Measurements from ENCODE around the gene CYP3A5.

The CYP3A5 gene

DNA sequence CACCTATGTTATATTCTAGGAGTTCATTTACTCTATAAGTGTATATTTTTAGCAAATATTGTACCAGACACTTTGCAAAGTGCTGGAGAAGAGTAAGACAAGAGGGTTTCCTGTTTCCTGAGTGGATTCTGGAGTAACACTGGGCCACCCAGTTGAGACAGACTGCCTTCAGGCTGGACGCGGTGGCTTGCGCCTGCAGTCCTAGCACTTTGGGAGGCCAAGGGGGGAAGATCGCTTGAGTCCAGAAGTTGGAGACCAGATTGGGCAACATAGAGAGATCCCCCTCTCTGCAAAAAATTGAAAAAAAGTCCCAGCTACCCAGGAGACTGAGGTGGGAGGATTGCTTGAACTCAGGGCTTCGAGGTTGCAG, 63.8 kb downstream of the CYP3A5 start:
- DNase-seq (ENCODE audit: low read depth), result no peak

DNA sequence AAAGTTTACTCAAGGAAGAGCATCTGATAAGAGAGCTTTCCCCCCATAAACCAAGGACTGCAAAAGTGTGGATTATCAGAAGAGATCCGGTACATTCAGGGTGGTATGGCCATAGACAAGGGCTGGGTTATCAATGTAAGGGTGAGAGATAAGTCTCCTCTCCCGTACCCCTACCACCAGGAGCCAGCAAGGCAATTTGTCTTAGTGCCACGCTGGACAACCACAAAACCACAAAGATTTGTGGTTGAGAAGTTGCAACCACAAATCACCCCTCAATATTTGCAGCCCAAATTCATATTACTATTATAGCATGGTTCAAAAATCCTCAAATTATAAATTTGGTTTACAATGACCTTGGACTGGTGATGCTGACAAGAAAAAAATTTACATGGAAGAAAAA, 65.3 kb downstream of the CYP3A5 start:
- DNase-seq (ENCODE audit: low read depth), result no peak

DNA sequence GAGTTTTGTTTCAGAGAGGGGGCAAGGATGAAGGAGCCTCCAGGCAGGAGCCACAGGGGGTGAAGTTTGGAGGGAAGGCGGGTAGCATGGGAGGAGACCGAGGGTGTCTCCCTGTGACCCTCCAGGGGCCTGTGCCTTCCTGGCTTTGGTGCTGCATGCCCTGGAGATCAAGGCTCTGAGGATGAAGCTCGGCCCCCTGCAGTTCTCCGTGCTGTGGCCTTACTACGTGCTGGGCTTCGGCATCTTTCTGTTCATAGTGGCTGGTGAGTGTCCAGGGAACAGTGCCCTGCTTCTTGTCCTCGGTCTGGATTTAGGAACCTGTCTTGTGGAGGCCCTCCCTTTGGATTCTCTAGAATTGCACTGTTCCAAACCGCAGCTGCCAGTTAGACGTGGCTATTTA, 72.2 kb downstream of the CYP3A5 start:
- DNase-seq (ENCODE audit: low read depth), result no peak

DNA sequence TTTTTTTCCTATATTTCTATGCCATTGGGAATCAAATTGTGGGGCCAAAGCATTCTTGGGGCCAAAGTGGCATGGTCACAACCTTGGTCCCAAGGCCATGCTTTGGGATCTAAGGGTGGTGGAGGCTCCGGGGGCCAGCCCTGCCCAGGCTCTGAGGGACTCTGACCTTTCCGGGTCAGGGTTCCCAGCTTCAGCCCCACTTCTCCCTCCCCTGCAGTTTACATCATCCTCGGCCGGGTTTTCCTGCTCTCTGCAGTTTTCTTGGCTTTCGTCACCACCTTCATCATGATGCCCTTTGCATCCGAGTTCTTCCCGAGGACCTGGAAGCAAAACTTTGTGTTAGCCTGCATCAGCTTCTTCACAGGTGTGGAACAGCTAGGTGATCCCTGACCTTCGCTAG, 73.3 kb downstream of the CYP3A5 start:
- DNase-seq (ENCODE audit: low read depth), result no peak

DNA sequence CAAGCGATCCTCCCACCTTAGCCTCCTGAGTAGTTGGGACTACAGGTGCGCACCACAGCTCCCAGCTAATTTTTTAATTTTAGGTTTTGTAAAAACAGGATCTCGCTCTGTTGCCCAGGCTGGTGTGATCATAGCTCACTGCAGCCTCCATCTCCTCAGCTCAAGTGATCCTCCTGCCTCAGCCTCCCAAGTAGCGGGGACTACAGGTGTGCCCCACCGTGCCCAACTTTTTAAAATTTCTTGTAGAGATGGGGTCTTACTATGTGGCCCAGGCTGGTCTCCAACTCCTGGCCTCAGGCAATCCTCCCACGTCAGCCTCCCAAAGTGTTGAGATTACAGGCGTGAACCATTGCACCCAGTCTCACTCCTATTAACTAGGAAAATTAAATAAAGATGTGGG, 74.3 kb downstream of the CYP3A5 start:
- DNase-seq (ENCODE audit: low read depth), result no peak

DNA sequence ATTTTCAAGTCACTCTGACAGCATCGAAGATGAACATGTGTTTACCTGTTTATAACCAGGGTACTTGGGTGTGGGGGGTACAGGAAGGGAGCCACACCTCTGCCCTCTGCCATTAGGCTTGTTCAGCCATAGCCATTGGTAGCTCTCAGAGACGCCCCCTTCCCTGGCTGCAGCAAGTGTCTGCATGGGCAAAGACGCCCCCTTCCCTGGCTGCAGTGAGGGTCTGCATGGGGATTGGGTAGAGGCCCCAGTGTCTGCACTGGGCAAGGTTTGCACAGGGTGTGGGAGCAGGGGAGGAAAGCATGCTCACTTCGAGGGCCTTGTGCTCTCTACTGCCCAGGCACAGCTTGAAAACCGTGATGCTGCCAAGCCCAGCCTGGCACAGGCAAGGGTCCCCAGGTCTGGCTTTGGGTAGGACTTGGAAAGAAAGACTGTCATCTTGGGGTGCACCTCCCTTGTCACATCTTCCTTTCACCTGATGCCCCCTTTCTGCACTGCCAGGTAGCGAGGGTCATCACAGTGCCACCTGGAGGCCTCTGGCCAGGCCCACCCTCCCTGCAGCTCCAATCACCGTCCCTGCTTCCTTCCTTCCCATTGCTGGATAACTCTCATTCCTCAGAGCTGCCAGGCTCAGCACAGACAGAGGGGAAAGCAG, 78.0 kb downstream of the CYP3A5 start:
- DNase-seq (ENCODE audit: low read depth), result no peak

DNA sequence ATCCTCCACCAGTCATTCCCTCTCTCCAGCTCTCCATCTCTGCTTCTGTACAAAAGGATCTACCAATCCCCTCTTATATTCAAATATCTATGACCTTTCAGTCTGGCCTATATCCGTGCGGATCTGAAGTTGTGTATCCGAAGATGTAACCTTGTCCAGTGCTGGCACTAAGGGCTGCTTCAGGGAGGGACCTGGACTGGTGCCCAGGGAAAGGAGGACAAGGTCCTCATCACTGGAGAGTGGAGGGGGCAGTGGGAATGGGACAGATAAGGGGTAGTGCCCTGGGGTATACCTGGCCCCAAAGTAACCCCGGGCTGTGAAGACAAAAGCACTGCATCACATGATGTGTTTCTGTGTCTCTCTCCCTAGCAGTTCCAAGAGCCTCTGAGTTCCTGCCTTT, 80.0 kb downstream of the CYP3A5 start:
- DNase-seq (ENCODE audit: low read depth), result no peak

Measured in activated T-helper 9 cell treated with anti-CD3 and anti-CD28 coated beads, Interleukin-2, amount 50 U/mL, for 16 hours (primary cell).